HepG2 (cell line): ENCODE results near the gene QKI. TPM values are rescaled to one million over a fixed set of nuclear protein-coding genes. Genes with fewer than 3 reads are reported as not detected.

Experiments used
- ATAC-seq: fragments of 200-7000 bp; cut with Tn5 transposase; 3 replicates; pipeline ENCODE4 v1.9.1; 2020; ENCODE audit warnings: mild to moderate bottlenecking, moderate library complexity
- BruUV-seq: library from RNA; stranded (reverse); fragments of 400-500 nt; replicated peaks from 2 replicates; lab custom pipeline; 2021; lab: Mats Ljungman, UMichigan
- CTCF ChIA-PET: fragments of 300-600 bp; formaldehyde crosslinking; extraction: SDS; loops from one replicate; lab custom pipeline; 2021; ENCODE audit warnings: low total read pairs, inconsistent platforms, low intra/inter-chr PET ratio; lab: Yijun Ruan, JAX
- POLR2A ChIA-PET: fragments of 350-600 bp; sonication (Branson Sonifier 250); formaldehyde crosslinking; loops from one replicate; lab custom pipeline; 2020; ENCODE audit warnings: antibody characterized with exemption, inconsistent platforms; lab: Yijun Ruan, JAX
- DNase-seq: peaks from one replicate; pipeline ENCODE4 v3.0.0-alpha.2; 2015; ENCODE audit warnings: low spot score
- FAIRE-seq: peaks from 3 replicates; lab custom pipeline; 2011; peaks lifted over from hg19 to GRCh38; lab: Jason Lieb, UNC
- H2AFZ ChIP-seq: one replicate; pipeline ENCODE4 v1.6.1; 2011; ENCODE audit warnings: low read length, inconsistent platforms
- H3K27ac ChIP-seq: fragments of 300-600 bp; 3 replicates; pipeline ENCODE4 v1.8.0; 2011; ENCODE audit warnings: mixed run types, mild to moderate bottlenecking, mixed read lengths, low read length, inconsistent platforms; ENCODE audit not compliant: insufficient read depth; ENCODE audit errors: extremely low read length
- H3K27me3 ChIP-seq, 2 experiments: fragments of 200-600 bp in 1 of 2; 2 replicates in 1 of 2; 3 replicates in 1 of 2; pipeline versions ENCODE4 v1.6.0 to v1.8.0; 2011; ENCODE audit warnings: low read length in 2 of 2, mild to moderate bottlenecking in 2 of 2, moderate library complexity in 2 of 2, inconsistent platforms in 1 of 2; ENCODE audit not compliant: insufficient read depth in 2 of 2, control insufficient read depth in 1 of 2
- H3K36me3 ChIP-seq, 2 experiments: fragments of 200-600 bp in 1 of 2; replicated peaks in 1 of 2; 2 replicates in 1 of 2; 3 replicates in 1 of 2; pipeline versions ENCODE4 v1.5.1 to v1.8.0; 2011; ENCODE audit warnings: low read length in 2 of 2, inconsistent platforms in 1 of 2; ENCODE audit not compliant: insufficient read depth in 2 of 2, control insufficient read depth in 1 of 2
- H3K4me1 ChIP-seq: 2 replicates; pipeline ENCODE4 v1.5.1; 2012; ENCODE audit warnings: low read length, inconsistent platforms; ENCODE audit not compliant: insufficient read depth
- H3K4me2 ChIP-seq: 2 replicates; pipeline ENCODE4 v1.6.0; 2011; ENCODE audit warnings: low read depth, low read length, inconsistent platforms
- H3K4me3 ChIP-seq, 3 experiments: fragments of 200-600 bp in 1 of 3; sonication (generic), shearing (Covaris generic) in 1 of 3; replicated peaks in 1 of 3; 2 replicates each; pipeline ENCODE4 v1.5.1; 2011 to 2016; ENCODE audit warnings: low read length in 3 of 3, inconsistent platforms in 2 of 3, low read depth in 2 of 3, mild to moderate bottlenecking in 2 of 3, control low read depth in 1 of 3, mixed read lengths in 1 of 3; ENCODE audit not compliant: insufficient read depth in 1 of 3
- H3K79me2 ChIP-seq: one replicate; pipeline ENCODE4 v1.6.1; 2011; ENCODE audit warnings: low read length, inconsistent platforms; ENCODE audit not compliant: insufficient read depth
- H3K9ac ChIP-seq: 2 replicates; pipeline ENCODE4 v1.6.0; 2011; ENCODE audit warnings: mild to moderate bottlenecking, low read depth, low read length, inconsistent platforms; ENCODE audit not compliant: insufficient read depth
- H3K9me3 ChIP-seq: 2 replicates; pipeline ENCODE4 v1.5.1; 2012; ENCODE audit warnings: mild to moderate bottlenecking, low read length
- H4K20me1 ChIP-seq: 2 replicates; pipeline ENCODE4 v1.6.0; 2011; ENCODE audit warnings: inconsistent platforms, mild to moderate bottlenecking, low read length, moderate library complexity; ENCODE audit not compliant: insufficient read depth
- FOXJ3 ChIP-seq: sonication (generic); formaldehyde crosslinking; IDR thresholded peaks from 2 replicates; pipeline ENCODE4 v1.4.0; 2020; ENCODE audit warnings: missing genetic modification reagents, mild to moderate bottlenecking, borderline replicate concordance
- GZF1 ChIP-seq: sonication (generic); formaldehyde crosslinking; IDR thresholded peaks from 2 replicates; pipeline ENCODE4 v1.5.1; 2020; ENCODE audit warnings: mild to moderate bottlenecking, missing genetic modification reagents
- KMT2A ChIP-seq: sonication (generic); formaldehyde crosslinking; IDR thresholded peaks from 2 replicates; pipeline ENCODE4 v1.4.0; 2020; ENCODE audit warnings: missing genetic modification reagents
- MIER2 ChIP-seq: IDR thresholded peaks from 2 replicates; pipeline ENCODE4 v1.6.1; 2016; ENCODE audit warnings: missing biosample characterization, missing genetic modification reagents
- NR3C1 ChIP-seq: sonication (generic); formaldehyde crosslinking; IDR thresholded peaks from 2 replicates; pipeline ENCODE4 v1.4.0; 2020; ENCODE audit warnings: missing genetic modification reagents
- SIX1 ChIP-seq: sonication (generic); formaldehyde crosslinking; IDR thresholded peaks from 2 replicates; pipeline ENCODE4 v1.4.0; 2020; ENCODE audit warnings: missing genetic modification reagents, borderline replicate concordance
- SNAI1 ChIP-seq: sonication (generic); formaldehyde crosslinking; IDR thresholded peaks from 2 replicates; pipeline ENCODE4 v1.5.0; 2020; ENCODE audit warnings: mild to moderate bottlenecking, missing genetic modification reagents, borderline replicate concordance
- SOX5 ChIP-seq: IDR thresholded peaks from 2 replicates; pipeline ENCODE4 v1.6.1; 2016; ENCODE audit warnings: borderline replicate concordance
- SP5 ChIP-seq: IDR thresholded peaks from 2 replicates; pipeline ENCODE4 v1.6.1; 2016; ENCODE audit warnings: low read depth, borderline replicate concordance
- ZNF496 ChIP-seq: sonication (generic); formaldehyde crosslinking; IDR thresholded peaks from 2 replicates; pipeline ENCODE4 v1.8.1; 2023; ENCODE audit warnings: mild to moderate bottlenecking, moderate library complexity, missing genetic modification reagents; ENCODE audit not compliant: insufficient replicate concordance
- ZNF616 ChIP-seq: sonication (generic); formaldehyde crosslinking; IDR thresholded peaks from 2 replicates; pipeline ENCODE4 v1.5.0; 2020; ENCODE audit warnings: low read depth, mild to moderate bottlenecking, missing genetic modification reagents
- ZNF780A ChIP-seq: sonication (generic); formaldehyde crosslinking; IDR thresholded peaks from 2 replicates; pipeline ENCODE4 v1.8.0; 2022; ENCODE audit warnings: mild to moderate bottlenecking, missing genetic modification reagents, moderate library complexity
- WGBS: methylation state at CpG from one replicate; pipeline ENCODE4 v1.1.6; 2017; ENCODE audit warnings: low lambda C conversion rate; 5-methylcytosine and 5-hydroxymethylcytosine counted together
- in situ Hi-C: cut with HindIII; loops from 2 replicates; pipeline ENCODE4 v1.10.0; 2017; ENCODE audit warnings: low pct_unique_long_range_greater_than_20kb; ENCODE audit not compliant: extremely low pct_ligation_motif_present
- intact Hi-C: fragments of 100-400 bp; cut with micrococcal nuclease; formaldehyde crosslinking; loops from one replicate; pipeline ENCODE4 v1.10.0; 2022; ENCODE audit not compliant: unreplicated experiment
- polyA plus RNA-seq, 8 experiments: library from polyadenylated mRNA; depleted of rRNA in 3 of 8; stranded (reverse) in 7 of 8; unstranded in 1 of 8; fragments of >200 nt; fragmentation: Illumina TruSeq in 4 of 8; extraction: Trizol in 4 of 8; gene quantifications; 2 replicates each; pipeline versions ENCODE4 v1.2.1 to v1.2.3, GENCODE V29; 2011 to 2016; ENCODE audit warnings: low read depth in 4 of 8, missing spikeins in 1 of 8, mixed read lengths in 1 of 8; ENCODE audit not compliant: insufficient read depth in 1 of 8
- total RNA-seq, 5 experiments: library from RNA; depleted of rRNA; stranded (reverse); fragments of >200 nt; fragmentation: Illumina TruSeq; extraction: Trizol; gene quantifications; 2 replicates each; pipeline ENCODE4 v1.2.3, GENCODE V29; 2016; ENCODE audit warnings: low read depth in 1 of 5
- TF ChIP-seq, protein P1 (sequence below): sonication (generic); formaldehyde crosslinking; IDR thresholded peaks from 2 replicates; pipeline ENCODE4; 2020; ENCODE audit warnings: missing genetic modification reagents, mild to moderate bottlenecking, borderline replicate concordance
- TF ChIP-seq, protein P2 (sequence below): sonication (generic); formaldehyde crosslinking; IDR thresholded peaks from 2 replicates; pipeline ENCODE4 v1.4.0; 2020; ENCODE audit warnings: mild to moderate bottlenecking, missing genetic modification reagents
- TF ChIP-seq, protein P3 (sequence below): IDR thresholded peaks from 2 replicates; pipeline ENCODE4 v1.6.1; 2012; ENCODE audit warnings: inconsistent platforms

The QKI gene
- total and polyA plus RNA-seq, 2 of the 13 experiments (the other 11 are each of a cell fraction or from before 2014, with no cell fraction given): 136 to 137 TPM

DNA sequence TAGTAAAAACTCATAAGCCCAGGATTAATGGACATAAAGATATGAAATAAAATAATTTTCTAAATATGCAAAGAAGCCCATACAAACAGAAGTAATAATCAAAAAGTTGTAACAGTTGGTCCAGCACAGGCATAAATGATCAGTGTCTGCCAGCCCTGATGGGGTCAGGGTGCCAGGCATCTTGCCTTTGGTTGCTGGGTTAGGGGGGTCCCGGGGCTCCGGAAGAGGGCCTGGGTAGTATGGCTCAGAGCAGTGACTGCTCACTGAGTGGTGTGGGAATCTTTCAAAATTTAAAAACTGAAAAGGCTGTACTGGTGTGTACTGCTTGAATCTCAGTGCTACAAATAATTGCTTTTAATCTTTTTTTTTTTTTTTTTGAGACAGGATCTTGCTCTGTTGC, 7.7 kb upstream of the QKI start:
- in situ Hi-C loops: loop anchor here (5.0 to 25.0 kb wide), 2 partner anchors 225 to 705 kb away; no protein-coding TSS in a partner anchor
- Histone ChIP-seq H4K20me1 (no peaks in the 10 kb centered on the region), H3K36me3 (no peaks in the 10 kb centered on the region), H2AFZ (no peak overlapping the region), H3K27me3 (no peaks in the 10 kb centered on the region), H3K27ac (no peak overlapping the region), H3K9me3 (no peaks in the 10 kb centered on the region), H3K4me1 (peaks cover 84% of the 10 kb centered on the region), H3K4me2 (no peak overlapping the region), H3K4me3 (peak overlapping the region in 1 of 3 experiments; percentile 68; a peak in 1 of 6 replicates), H3K79me2 (no peaks in the 10 kb centered on the region), H3K9ac (no peak overlapping the region)
- ChIA-PET POLR2A (no interaction called here), CTCF (no interaction called here)
- no peak for DNase-seq
- FAIRE-seq: no peak
- BruUV-seq: no TSS peak
- no peak for ATAC-seq
- intact Hi-C loops: loop anchor here (5.0 kb wide), 1 partner anchor 80 kb away; no protein-coding TSS in a partner anchor
- TF ChIP-seq SOX5 (no peak), ZNF496 (CRISPR knock-in tag) (no peak), ZNF780A (CRISPR knock-in tag) (no peak), FOXJ3 (no peak), ZNF616 (CRISPR knock-in tag) (no peak), MIER2 (CRISPR knock-in tag) (no peak), SIX1 (CRISPR knock-in tag) (no peak), NR3C1 (CRISPR knock-in tag) (no peak), SNAI1 (CRISPR knock-in tag) (no peak), SP5 (CRISPR knock-in tag) (no peak), GZF1 (CRISPR knock-in tag) (no peak), KMT2A (no peak)
- TF ChIP-seq, protein P1, sequence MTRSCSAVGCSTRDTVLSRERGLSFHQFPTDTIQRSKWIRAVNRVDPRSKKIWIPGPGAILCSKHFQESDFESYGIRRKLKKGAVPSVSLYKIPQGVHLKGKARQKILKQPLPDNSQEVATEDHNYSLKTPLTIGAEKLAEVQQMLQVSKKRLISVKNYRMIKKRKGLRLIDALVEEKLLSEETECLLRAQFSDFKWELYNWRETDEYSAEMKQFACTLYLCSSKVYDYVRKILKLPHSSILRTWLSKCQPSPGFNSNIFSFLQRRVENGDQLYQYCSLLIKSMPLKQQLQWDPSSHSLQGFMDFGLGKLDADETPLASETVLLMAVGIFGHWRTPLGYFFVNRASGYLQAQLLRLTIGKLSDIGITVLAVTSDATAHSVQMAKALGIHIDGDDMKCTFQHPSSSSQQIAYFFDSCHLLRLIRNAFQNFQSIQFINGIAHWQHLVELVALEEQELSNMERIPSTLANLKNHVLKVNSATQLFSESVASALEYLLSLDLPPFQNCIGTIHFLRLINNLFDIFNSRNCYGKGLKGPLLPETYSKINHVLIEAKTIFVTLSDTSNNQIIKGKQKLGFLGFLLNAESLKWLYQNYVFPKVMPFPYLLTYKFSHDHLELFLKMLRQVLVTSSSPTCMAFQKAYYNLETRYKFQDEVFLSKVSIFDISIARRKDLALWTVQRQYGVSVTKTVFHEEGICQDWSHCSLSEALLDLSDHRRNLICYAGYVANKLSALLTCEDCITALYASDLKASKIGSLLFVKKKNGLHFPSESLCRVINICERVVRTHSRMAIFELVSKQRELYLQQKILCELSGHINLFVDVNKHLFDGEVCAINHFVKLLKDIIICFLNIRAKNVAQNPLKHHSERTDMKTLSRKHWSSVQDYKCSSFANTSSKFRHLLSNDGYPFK (CRISPR knock-in tag): no peak
- TF ChIP-seq, protein P2, sequence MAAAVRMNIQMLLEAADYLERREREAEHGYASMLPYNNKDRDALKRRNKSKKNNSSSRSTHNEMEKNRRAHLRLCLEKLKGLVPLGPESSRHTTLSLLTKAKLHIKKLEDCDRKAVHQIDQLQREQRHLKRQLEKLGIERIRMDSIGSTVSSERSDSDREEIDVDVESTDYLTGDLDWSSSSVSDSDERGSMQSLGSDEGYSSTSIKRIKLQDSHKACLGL (CRISPR knock-in tag): no peak
- TF ChIP-seq, protein P3, sequence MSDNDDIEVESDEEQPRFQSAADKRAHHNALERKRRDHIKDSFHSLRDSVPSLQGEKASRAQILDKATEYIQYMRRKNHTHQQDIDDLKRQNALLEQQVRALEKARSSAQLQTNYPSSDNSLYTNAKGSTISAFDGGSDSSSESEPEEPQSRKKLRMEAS: no peak
- 82% methylated on average over 2 of the region's 2 CpGs for WGBS
